Activated T-cell treated with anti-CD3 and anti-CD28 coated beads for 48 hours (primary cell): ENCODE data around the gene DCAF12.
"Not testable (repeated sequence)": the region's sequence is repeated elsewhere in the genome, so short reads cannot be mapped to it uniquely, and the experiment has no call there.

Experiments used
- DNase-seq: peaks from one replicate; pipeline ENCODE4 v3.0.0-alpha.2; 2020; ENCODE audit warnings: low read depth

The DCAF12 gene

GRCh38 chr9:34126207-34127034 is at the start of gene DCAF12:
Gene DCAF12, minus strand, starts transcription at chr9:34126698. Its CDS starts 267 bp downstream, at chr9:34126431.
- peak; percentile 88 for DNase-seq

DNA sequence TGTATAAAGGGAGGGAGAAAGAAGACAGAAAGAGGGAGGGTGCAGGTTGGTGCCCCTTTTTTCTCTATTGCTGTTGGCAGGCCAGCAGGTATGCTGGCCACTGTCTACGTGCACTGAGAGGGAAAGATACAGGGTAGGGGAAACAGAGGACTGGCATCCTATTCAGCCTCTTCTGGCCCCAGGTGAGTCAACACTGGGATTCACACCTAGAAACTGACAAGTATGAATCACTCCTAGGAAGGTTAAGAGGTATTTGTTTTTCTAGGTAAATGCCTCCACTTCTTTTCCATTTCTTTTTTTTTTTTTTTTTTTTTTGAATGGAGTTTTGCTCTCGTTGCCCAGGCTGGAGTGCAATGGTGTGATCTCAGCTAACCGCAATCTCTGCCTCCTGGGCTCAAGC is 49.6 kb upstream of the DCAF12 start:
- no peak for DNase-seq

DNA sequence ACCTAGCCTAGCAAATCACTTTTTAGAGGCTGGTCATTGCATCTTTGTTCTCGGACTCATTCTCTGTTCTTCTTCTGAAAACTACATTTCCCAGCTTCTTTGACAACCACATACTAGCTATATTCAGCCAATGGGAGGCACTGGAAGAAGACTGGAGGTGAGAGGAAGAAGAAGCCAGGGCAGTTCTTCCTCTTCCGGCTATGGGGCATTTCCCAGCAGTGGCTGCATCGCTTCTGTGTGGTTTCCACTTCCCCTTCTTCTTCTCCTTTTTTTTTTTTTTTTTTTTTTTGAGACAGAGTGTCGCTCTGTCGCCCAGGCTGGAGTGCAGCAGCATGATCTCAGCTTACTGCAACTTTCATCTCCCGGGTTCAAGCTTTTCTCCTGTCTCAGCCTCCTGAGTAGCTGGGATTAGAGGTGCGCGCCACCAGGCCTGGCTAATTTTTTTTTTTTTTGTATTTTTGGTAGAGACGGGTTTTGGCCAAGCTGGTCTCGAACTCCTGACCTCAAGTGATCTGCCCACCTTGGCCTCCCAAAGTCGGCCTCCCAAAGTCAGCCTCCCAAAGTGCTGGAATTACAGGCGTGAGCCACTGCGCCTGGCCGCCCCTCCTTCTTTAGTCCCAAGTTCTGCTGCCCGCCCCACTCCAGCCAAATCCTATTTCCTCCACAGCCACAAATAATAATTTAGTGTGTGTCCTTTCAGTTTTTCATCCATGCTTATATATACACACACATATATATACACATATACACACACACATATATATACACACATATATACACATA is 45.4 kb upstream of the DCAF12 start:
- no peak for DNase-seq

GRCh38 chr9:34170237-34170991 is 43.9 kb upstream of the DCAF12 start:
- no peak for DNase-seq

GRCh38 chr9:34169125-34169524 is 42.6 kb upstream of the DCAF12 start:
- no peak for DNase-seq

GRCh38 chr9:34163434-34163833 is 36.9 kb upstream of the DCAF12 start:
- DNase-seq = no peak

DNA sequence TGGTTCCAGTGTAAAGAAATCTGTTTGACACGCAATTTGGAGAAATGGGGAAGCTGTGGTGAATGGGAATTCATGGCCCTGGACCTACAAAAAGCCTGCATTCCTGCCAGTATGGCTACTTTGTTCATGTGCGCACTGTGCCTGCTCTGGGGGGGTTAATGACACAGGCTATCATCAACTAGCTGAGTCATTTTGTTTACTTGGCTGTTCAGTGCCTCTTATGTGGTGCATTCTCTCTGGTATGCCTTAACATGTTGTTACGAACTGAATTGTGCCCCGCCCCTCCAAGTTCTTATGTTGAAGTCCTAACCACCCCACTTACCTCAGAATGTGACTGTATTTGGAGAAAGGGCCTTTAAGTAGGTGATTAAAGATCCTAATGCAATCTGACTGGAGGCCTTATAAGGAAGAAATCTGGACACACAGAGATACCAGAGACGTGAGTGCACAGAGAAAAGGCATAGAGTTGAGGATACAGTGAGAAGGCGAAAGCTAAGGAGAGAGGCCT is 31.9 kb upstream of the DCAF12 start:
- no peak for DNase-seq

DNA sequence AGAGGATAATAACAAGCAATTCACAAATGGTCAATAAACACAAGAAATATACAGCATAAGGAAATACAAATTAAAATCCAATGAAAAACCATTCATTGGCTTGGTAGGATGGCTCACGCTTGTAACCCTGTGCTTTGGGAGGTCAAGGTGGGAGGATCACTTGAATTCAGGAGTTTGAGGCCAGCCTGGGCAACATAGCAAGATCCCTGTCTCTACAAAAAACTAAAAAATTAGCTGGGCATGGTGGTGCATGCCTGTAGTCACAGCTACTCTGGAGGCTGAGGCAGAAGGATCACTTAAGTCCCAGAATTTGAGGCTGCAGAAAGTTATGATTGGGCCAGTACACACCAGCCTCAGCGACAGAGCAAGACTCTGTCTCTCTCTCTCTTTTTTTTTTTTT is 31.4 kb upstream of the DCAF12 start:
- no peak for DNase-seq

GRCh38 chr9:34157318-34157717 is 30.8 kb upstream of the DCAF12 start:
- no peak for DNase-seq

DNA sequence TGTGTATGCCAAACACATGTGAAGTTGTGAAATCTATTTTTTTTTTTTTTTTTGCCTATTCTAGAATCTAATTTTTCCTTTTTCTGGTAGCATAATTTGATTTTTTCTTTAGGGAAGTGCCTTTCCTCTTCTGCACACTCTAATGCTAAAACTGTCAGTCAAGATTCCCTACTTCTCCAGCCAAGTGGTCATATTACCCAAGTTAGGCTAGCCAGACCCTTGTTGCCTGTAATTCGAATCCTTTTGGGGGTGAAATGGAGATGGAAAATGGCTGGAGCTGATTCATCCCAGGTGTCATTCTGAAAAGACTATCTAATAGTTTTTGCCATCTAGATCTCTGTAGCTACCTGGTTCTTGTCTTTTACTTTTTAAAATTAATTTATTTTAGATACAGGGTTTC is 27.6 kb upstream of the DCAF12 start:
- no peak for DNase-seq

DNA sequence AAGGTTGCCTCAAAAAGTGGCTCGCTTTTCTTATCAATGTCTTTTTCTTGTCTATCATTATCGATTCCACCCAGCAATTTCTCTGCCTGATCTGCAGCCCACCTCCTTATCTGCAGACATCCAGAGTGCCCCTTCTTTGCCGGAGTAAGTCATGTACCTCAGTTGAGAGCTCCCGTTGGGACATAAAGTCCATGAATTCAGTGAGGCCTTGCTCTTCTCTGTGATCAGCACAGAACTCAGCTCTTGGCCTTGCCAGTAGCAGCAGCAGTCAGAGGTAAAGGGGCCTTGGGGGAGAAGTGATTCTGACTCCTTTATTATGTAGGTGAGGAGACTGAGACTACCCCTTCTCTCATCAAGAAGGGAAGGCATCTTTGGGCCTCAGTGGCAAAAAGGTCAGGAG is 24.9 kb upstream of the DCAF12 start:
- DNase-seq = no peak

GRCh38 chr9:34145165-34145564 is 18.7 kb upstream of the DCAF12 start:
- no peak for DNase-seq

GRCh38 chr9:34143116-34143515 is 16.6 kb upstream of the DCAF12 start:
- DNase-seq = no peak

GRCh38 chr9:34140853-34141252 is 14.4 kb upstream of the DCAF12 start:
- no peak for DNase-seq

GRCh38 chr9:34139477-34140146 is 13.1 kb upstream of the DCAF12 start:
- DNase-seq = no peak

DNA sequence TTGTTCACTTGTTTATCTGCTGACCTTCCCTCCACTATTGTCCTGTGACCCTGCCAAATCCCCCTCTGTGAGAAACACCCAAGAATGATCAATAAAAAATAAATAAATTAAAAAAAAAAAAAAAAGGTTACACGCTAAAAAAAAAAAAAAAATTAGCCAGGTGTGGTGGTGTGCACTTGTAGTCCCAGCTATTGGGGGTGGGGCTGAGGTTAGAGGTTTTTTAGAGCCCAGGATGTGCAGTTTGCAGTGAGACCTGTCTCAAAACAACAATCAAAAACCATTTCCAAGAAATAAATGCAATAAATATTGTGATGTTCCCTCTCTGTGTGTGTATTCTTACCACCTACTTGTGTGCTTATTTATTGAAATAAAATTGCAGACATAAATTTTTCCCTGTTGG is 12.1 kb upstream of the DCAF12 start:
- DNase-seq = not testable (repeated sequence)

- DNase-seq = no peak
These were observed 8.0 kb upstream of the DCAF12 start for GRCh38 chr9:34134521-34134920.

GRCh38 chr9:34133436-34133949 is 7.0 kb upstream of the DCAF12 start:
- DNase-seq = no peak

DNA sequence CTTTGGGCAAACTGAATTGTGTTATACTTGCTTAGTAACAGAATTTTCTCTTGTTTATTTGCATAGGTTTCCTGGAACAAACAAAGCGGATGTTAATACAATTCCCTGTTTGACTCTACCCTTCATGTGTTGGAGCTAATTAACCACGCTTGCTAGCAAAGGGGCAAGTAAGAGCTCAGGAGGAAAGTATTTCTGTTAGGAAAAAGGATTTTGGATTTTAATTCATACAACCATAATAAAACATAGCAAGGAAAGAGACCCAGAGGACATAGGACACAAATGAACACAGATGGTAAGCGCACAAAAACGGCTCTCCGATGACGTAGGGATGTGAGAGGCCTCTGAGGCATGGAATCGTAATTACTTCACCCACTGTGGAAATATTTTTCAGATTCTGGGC is 5.1 kb upstream of the DCAF12 start:
- DNase-seq = no peak

DNA sequence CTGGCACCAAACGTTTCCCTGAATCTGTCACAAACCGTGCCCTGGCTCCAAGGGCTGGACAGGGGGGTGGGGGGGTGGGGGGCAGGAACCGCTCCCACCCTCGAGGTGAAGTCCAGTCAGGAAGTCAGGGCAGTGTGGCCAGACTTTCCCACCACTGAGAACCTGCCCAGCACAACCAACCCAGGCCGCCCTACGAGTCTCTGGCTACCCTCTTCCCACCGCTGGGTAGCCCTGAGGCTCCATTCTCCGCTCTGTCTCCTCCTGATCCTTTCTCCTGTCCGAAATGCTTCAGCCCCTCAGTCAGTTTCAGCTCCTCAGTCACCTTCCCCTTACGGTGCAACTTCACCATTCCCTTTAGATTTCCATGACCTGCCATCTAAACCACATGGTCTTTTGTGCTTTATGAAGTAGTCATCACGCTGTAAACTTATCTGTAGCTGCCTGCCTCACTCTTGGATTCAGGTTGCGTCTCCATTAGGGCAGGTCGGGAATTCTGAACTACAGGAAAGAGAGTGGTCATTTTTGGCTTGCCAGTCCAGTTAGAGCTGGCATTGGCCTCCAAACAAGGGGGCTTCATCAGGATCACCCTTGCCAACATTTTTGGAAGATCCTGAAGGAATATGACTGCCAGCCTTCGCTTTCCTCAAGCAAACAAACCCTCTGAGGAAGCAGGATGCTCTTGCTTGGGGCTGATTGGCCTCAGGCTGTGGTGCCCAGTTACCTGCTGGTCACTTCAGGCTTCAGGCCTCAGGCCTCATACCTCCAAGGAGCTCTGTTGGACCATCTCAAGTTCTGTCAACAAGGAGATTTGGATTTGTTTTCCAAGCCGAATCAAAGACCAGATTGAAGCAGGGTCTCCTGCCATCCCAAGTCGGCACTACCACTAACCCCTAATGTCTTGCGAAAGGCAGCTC is 794 bp upstream of the DCAF12 start:
- no peak for DNase-seq
